Putamen (tissue), 1 donor: Measurements from ENCODE around the gene POTEH.
"Not testable (repeated sequence)": the region's sequence is repeated elsewhere in the genome, so short reads cannot be mapped to it uniquely, and the experiment has no call there.

Experiments used
- DNase-seq: peaks from one replicate; pipeline ENCODE4 v3.0.0-alpha.2; 2016; ENCODE audit warnings: low spot score

The POTEH gene

DNA sequence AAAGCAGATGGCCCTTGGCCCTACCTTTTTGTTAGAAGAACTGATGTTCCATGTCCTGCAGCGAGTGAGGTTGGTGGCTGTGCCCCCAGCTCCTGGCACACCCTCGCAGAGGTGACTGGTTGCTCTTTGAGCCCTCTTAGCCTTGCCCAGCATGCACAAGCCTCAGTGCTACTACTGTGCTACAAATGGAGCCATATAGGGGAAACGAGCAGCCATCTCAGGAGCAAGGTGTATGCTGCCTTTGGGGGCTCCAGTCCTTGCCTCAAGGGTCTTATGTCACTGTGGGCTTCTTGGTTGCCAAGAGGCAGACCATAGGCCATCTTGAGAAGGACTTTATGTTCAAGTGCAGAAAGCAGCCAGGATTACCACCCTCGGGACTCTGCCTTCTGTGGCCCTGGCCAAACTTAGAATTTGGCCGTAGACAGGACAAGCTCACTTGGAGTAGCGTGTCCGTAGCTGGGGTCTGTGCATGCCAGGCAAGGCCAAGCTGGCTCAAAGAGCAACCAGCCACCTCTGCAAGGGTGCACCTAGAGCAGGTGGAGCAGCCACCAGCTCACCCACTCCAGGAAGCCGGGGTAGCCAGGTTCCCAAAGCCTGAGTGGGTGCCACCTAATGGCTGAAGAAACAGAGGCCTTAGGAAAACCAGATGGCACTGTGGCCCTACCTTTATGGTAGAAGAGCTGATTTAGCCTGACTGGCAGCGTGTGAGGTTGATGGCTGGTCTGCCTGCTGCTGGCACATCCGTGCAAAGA, 48.5 kb downstream of the POTEH start:
- not testable (repeated sequence) for DNase-seq

GRCh38 chr22:15738909-15739391, 49.1 kb downstream of the POTEH start:
- not testable (repeated sequence) for DNase-seq

- DNase-seq = not testable (repeated sequence)
Measured at GRCh38 chr22:15747636-15748323, 58.0 kb downstream of the POTEH start.

GRCh38 chr22:15749181-15749970, 59.5 kb downstream of the POTEH start:
- DNase-seq = not testable (repeated sequence)

GRCh38 chr22:15759443-15760097, 69.7 kb downstream of the POTEH start:
- not testable (repeated sequence) for DNase-seq

DNA sequence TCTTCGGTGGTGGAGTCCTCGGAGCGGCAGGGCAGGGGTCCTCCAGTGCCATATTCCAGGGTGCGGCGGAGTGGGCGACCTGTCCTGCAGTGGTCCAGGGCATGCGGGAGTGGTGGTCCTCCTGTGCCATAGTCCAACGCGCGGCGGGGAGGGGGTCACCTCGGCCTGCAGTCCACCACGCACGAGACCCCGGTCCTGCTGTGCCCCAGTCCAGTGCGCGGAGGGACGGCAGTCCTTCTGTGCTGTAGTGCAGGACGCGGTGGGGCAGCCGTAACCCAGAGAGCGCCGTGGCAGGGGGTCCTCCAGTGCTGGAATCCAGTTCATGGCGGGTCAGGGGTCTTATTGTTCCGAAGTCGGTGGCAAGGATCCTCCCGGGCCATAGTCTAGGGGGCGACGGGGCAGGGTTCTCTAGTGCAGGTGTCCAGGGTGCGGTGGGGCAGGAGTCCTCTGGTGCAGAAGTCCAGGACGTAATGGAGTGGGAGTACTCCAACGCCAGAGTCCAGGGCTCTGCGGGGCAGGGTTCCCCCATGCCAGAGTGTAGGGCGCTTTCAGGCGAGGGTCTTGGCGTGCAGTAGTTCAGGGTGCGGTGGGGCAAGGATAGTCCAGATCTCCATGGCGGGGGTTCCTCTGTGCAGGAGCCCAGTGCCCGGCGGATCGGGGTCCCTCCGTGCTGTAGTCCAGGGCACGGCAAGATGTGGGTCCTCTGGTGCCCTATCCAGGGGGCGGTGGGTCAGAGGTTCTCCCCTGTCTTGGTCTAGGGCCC, 70.7 kb downstream of the POTEH start:
- not testable (repeated sequence) for DNase-seq

GRCh38 chr22:15761151-15761777, 71.4 kb downstream of the POTEH start:
- not testable (repeated sequence) for DNase-seq

DNA sequence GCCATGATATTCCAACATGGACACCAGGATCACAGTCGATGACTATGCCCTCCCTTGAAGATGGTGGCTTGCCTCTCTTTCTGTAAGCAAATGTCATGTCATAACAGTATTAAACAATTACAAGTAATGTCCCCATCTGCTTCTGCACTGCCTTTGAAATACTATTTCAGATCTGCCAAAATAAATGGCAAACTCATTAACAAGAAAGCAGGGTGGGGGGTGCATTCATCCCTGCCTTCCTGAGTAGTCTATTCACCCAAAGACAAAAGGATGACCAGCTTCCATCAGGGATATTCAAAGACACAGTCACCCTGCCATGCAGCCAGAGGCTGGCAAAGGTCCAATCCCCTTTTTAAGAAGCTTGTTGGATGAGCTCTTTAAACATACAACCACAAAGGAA, 73.7 kb downstream of the POTEH start:
- not testable (repeated sequence) for DNase-seq
